Measurements from ENCODE around the gene ACSM4. TPM values are rescaled to one million over a fixed set of nuclear protein-coding genes. Genes with fewer than 3 reads are reported as not detected.
"Not testable (repeated sequence)": the region's sequence is repeated elsewhere in the genome, so short reads cannot be mapped to it uniquely, and the experiment has no call there.

ACSM4 gene
- total RNA-seq, 1 experiment from 2014 or later: not detected

- TF ChIP-seq ZNF281 (CRISPR knock-in tag; IDR thresholded peaks at IDR 0.05) (no peak), SMAD4 (CRISPR knock-in tag; IDR thresholded peaks at IDR 0.05) (no peak), FOXK1 (CRISPR knock-in tag; IDR thresholded peaks at IDR 0.05) (no peak), CREM (CRISPR knock-in tag; IDR thresholded peaks at IDR 0.05) (no peak), ZNF532 (CRISPR knock-in tag; IDR thresholded peaks at IDR 0.05; ENCODE audit: borderline replicate concordance) (no peak)
Measured at GRCh38 chr12:7282844-7283243, 21.0 kb upstream of the ACSM4 start (continued).

GRCh38 chr12:7289743-7290142, 14.1 kb upstream of the ACSM4 start:
- ChIA-PET CTCF (no interaction called here), POLR2A (no interaction called here)
- Mint-ChIP-seq H3K4me1 (0 out of 2 replicates have a peak, but pooled peaks cover 3% of the 10 kb centered on the region), H3K4me3 (no peak overlapping the region), H3K9me3 (peaks cover 75% of the 10 kb centered on the region), H3K27me3 (ENCODE audit: low read depth) (no peaks in the 10 kb centered on the region; the same call in 1 of the 2 replicates), H3K27ac (no peak overlapping the region), H3K36me3 (peaks cover 63% of the 10 kb centered on the region)
- DNase-seq (ENCODE audit: low spot score): no peak
- TF ChIP-seq ARID4B (CRISPR knock-in tag; IDR thresholded peaks at IDR 0.05; ENCODE audit: borderline replicate concordance) (no peak), CDX4 (CRISPR knock-in tag; IDR thresholded peaks at IDR 0.05; ENCODE audit: borderline replicate concordance) (no peak), ZBTB43 (CRISPR knock-in tag; IDR thresholded peaks at IDR 0.05) (no peak), SOX15 (CRISPR knock-in tag; IDR thresholded peaks at IDR 0.05) (no peak), ZNF219 (CRISPR knock-in tag; IDR thresholded peaks at IDR 0.05; ENCODE audit: borderline replicate concordance) (no peak), GRHL2 (CRISPR knock-in tag; IDR thresholded peaks at IDR 0.05; ENCODE audit: insufficient replicate concordance, severe bottlenecking) (no peak), CREB1 (CRISPR knock-in tag; IDR thresholded peaks at IDR 0.05) (no peak), CBFB (CRISPR knock-in tag; IDR thresholded peaks at IDR 0.05; ENCODE audit: low read depth) (no peak), RELA (CRISPR knock-in tag; IDR thresholded peaks at IDR 0.05; ENCODE audit: borderline replicate concordance) (no peak), PRRX2 (CRISPR knock-in tag; IDR thresholded peaks at IDR 0.05) (no peak), SMAD4 (CRISPR knock-in tag; IDR thresholded peaks at IDR 0.05) (no peak), ZNF232 (CRISPR knock-in tag; IDR thresholded peaks at IDR 0.05) (no peak), NFYB (CRISPR knock-in tag; conservative IDR thresholded peaks at IDR 0.05; ENCODE audit: low read depth) (no peak), ZBTB21 (CRISPR knock-in tag; IDR thresholded peaks at IDR 0.05; ENCODE audit: borderline replicate concordance) (no peak), MYBL2 (CRISPR knock-in tag; IDR thresholded peaks at IDR 0.05) (no peak), CREM (CRISPR knock-in tag; IDR thresholded peaks at IDR 0.05) (no peak)
- no peak for ATAC-seq

GRCh38 chr12:7290588-7290987, 13.3 kb upstream of the ACSM4 start:
- CTCF ChIA-PET; POLR2A ChIA-PET; DNase-seq (ENCODE audit: low spot score); H3K27ac Mint-ChIP-seq; H3K4me1 Mint-ChIP-seq; H3K27me3 Mint-ChIP-seq (ENCODE audit: low read depth); ATAC-seq; H3K4me3 Mint-ChIP-seq: not testable (repeated sequence)
- Mint-ChIP-seq H3K36me3 (peaks cover 57% of the 10 kb centered on the region), H3K9me3 (peaks cover 67% of the 10 kb centered on the region)

All from WTC11 (cell line).